PFSK-1 (cell line): ENCODE results near the gene AGBL5.

ENCODE experiments used
- POLR2AphosphoS5 ChIP-seq: IDR thresholded peaks from 2 replicates; pipeline ENCODE4 v1.6.1; 2012; ENCODE audit warnings: low read depth, mild to moderate bottlenecking, control low read depth, low read length, moderate library complexity
- REST ChIP-seq, 2 experiments: IDR thresholded peaks; 2 replicates each; pipeline versions ENCODE4 v1.6.1 to v1.8.0; 2011 to 2012; ENCODE audit warnings: low read depth in 2 of 2, low read length in 2 of 2, control low read depth in 1 of 2, inconsistent platforms in 1 of 2, mild to moderate bottlenecking in 1 of 2, moderate library complexity in 1 of 2; ENCODE audit not compliant: insufficient read depth in 1 of 2
- SIN3A ChIP-seq: IDR thresholded peaks from 2 replicates; pipeline ENCODE4 v1.6.1; 2012; ENCODE audit warnings: mild to moderate bottlenecking, low read length, moderate library complexity, borderline replicate concordance; ENCODE audit not compliant: insufficient read depth
- TAF1 ChIP-seq: IDR thresholded peaks from 2 replicates; pipeline ENCODE4 v1.6.1; 2012; ENCODE audit warnings: low read length, control low read depth, borderline replicate concordance; ENCODE audit not compliant: insufficient read depth

DNA sequence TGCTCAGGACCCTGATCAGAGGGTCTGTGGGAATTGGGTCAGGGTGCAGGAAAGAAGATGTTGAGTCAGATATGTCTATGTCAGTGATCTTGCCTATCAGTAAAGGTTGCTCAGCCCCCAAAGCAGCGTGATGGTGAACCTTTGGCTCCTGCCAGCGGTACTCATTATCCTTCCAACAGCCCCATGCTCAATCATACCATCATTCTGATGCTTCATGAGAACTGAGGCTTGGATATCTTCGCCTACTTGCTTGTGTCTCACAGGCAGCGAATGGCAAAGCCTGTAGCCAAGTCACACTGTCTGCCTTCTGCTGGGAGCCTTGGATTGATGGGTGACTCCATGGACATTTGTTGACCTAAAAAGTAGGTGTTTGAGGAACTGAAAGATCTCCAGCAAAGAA, 37.7 kb upstream of the AGBL5 start:
- TF ChIP-seq SIN3A (no peak), TAF1 (no peak), POLR2AphosphoS5 (no peak), REST (IDR thresholded peaks at IDR 0.05; ENCODE audit: insufficient read depth in 1 of 2, low read depth in 2 of 2, low read length in 2 of 2) (no peak)
